ENCODE results near the gene NTM.

- no peak for TF ChIP-seq POLR2A (IDR thresholded peaks at IDR 0.05)
- no peak for TF ChIP-seq CTCF (IDR thresholded peaks at IDR 0.05)
These were observed 238.9 kb downstream of the NTM start for GRCh38 chr11:131609337-131609736.

Data from uterus (tissue), 2 donors.